Left colon (tissue), 2 donors: ENCODE data around the gene CHRNB2. TPM values are rescaled to one million over a fixed set of nuclear protein-coding genes. Genes with fewer than 3 reads are reported as not detected.

ENCODE experiments used
- ATAC-seq: fragments of 200-7000 bp; cut with Tn5 transposase; one replicate; pipeline ENCODE4 v1.9.1; 2020; ENCODE audit warnings: mild to moderate bottlenecking, moderate library complexity
- DNase-seq, 2 donors: peaks; one replicate each; pipeline ENCODE4 v3.0.0-alpha.2; 2020
- intact Hi-C, 2 donors: fragments of 100-400 bp; cut with DNase I in 1 of 2; cut with micrococcal nuclease in 1 of 2; formaldehyde crosslinking; loops; one replicate each; pipeline versions ENCODE4 v1.11.2 to v1.14.0; 2022; cut with DNase I, micrococcal nuclease
- total RNA-seq, 2 donors: library from RNA; stranded (reverse); fragmentation: NEBNext Ultra II Directional; extraction: Animal tissue kit (Norgen Biotek cat#: 25700); gene quantifications; one replicate each; pipeline ENCODE4 v1.2.1, GENCODE V29; 2021
- donor health status: DM: no; HTN: no; CAD: no.
- donor health status: DM: yes; HTN: yes; CAD: no.

The CHRNB2 gene
- total RNA-seq, 2 donors from 2014 or later, result 0.15 to 0.31 TPM

DNA sequence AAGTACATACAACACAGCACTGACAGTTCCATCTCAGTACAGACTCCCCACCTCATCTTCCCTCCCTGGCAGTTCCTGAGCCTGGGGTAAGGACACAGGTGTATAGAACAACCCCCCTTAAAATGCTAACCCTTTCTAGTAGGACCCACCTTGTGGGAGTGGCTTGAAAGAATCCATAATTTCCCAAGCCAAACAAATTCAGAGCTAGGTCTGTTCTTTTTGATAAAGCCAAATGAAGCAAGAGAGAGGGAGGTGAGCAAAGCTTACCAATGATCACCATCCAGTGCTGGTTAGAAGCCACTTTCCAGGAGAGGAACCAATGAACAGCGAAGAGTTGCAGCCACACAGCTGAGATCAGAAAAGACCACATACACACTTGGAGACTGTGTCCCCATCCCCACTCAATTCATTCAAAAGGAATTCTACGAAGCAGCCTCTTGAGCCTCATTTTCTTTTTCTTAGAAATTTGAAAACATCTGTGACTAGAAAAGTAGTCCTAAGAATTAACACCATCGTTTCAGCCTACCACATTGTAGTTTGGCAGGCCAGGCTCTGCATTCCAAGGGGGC, 18.3 kb upstream of the CHRNB2 start:
- intact Hi-C loops, result loop anchor here in 1 of 2 donors (10.0 kb wide), 1 partner anchor 64 kb away; no protein-coding TSS in a partner anchor
- no peak for ATAC-seq

DNA sequence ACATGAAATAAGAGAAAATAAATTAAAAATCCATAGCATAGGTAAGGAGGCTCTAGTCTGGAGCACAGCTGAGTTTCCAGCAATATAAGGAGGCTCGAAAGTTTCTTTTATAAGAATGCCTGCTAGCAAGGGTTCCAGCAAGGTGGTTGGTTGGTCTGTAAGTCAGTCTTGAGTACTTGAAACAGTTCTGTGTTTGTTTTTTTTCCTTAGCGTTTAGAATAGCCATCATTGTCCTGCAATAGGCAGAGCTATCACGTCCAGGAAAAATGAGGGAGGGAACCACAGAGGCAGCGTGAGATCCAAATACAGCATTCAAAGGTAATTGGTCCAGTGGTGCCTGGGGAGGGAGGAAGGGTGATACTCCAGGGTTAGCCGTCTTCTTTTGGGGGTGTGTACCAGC, 17.5 kb upstream of the CHRNB2 start:
- DNase-seq, result no peak
- ATAC-seq, result no peak
- intact Hi-C loops, result no loop called here

More for the DNA sequence above, 18.3 kb upstream of the CHRNB2 start:
- DNase-seq, result no peak

DNA sequence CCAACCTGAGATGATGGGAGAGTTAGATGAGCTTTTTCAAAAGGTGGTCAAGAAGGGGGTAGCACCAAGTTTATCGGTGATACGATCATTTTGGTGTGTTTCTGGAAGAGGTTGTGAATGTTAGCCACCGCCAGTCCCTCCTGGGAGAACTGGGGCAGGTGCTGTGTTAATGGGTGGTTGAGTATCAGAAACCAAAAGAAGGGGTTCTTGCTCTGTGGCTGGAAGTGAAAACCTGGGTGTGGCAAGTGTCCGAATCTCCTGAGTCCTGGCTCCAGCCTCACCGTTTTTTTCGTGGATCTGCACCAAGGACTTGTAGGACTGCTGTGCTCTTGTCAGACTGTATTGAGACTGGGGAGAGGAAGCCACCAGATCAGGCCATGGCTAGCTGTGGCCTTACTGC, 16.9 kb upstream of the CHRNB2 start:
- DNase-seq, result no peak
- intact Hi-C loops, result no loop called here
- ATAC-seq, result no peak

DNA sequence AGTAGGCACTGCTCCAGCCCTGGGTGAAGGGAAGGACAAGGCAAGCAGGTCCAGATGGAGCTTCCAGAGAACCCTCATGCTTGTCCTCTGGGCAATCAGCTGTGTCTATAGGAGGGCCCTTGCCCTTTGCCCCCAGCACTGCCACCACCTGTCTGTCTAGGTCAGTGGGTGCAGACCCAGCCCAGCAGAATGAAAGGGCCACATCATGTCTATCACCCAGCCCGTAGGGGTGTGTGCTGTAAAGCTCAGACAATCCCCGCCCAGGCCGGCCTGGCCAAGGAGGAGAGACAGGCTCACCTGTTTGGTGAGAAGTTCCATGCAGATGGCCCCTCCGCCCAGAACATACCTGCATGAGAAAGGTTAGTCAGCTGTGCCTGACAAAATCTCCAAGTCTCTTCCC, 16.1 kb upstream of the CHRNB2 start:
- peak; percentile 76 for ATAC-seq
- intact Hi-C loops, result no loop called here
- DNase-seq, result peak in 1 of 2 donors; percentile 25

DNA sequence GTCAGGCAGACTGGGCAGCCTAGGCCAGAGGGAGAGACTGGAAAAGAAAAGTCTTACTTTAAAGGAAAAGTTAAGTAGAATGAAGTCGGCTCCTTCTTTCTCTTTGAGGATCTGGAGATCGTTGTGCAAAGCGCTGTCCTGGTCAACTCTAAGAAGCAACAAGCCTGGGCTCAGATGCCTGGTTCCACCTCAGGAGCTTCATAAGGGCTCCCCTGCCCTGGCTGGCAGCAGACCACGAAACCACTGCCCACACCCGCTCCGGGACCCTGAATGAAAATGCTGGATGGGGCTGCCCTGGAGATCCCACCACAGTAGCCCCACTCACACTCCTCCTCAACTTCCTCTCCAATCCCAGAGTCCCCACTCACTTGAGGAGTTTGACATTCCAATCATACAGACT, 15.5 kb upstream of the CHRNB2 start:
- DNase-seq (no peak), ATAC-seq (no peak)
- intact Hi-C loops, result no loop called here

DNA sequence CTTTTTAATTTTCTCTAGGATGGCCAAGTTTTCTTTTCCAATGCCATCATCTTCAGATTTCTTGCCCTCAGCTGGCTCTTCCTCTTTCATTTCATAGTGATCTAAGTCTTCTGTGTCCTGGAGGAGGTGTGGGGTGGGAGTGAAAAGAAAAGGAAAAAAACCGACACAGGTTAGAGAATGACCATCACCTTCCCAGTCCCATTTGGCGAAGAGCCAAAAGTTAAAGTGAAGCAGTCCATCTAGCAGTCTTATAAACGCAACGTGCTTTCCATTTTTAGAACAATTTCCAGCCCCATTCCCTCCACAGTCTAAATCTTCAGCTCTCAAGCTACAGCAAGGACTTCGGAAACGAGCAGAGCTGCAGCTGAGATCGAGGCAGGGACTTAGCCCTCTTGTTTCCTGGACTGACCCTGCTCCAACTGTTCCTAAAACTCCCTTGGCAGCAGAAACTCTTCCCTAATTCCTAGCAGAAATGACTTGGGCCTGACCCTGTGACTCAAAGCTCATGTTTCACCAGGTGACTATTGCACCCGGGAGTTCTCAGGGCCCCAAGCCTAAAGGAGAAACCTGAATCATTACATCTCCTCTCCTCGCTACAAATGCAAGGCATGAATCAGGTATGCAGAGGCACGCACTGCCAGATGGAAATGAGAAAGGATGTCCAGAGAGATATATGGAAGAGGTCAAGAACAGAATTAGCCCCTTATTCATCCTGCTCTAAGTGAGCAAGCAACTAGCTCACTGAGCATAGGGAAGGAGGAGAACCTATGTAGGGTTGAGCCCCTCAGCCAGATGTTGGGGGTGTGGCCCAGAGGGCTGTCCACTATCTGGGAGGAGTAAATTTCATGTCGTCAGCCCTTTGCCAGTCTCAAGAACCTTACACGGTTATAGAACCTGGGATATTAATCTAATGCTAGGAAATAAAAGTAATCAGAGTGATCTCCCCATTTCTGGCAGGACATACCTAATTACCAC, 14.2 kb upstream of the CHRNB2 start:
- DNase-seq (no peak), ATAC-seq (no peak)
- intact Hi-C loops, result no loop called here

DNA sequence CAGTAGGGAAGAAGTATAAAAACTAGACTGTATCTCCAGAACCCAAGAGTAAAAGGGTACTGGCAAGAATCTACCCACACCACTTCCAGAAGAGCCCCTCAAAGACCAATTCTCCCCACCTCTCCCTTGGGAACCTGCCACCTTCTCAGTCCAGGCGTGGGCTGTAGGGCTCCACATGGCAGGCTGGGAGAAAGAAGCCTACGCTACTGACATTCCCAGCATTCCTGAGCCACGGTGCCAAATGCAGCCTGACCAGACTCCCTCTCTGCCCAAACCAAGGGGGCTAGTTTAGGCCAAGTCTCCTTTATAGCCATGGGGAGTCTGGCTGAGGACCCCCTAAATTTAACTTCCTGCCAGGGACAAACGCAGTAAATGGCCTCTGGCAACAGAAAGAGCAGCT, 11.2 kb upstream of the CHRNB2 start:
- intact Hi-C loops, result no loop called here
- ATAC-seq (no peak), DNase-seq (no peak)

DNA sequence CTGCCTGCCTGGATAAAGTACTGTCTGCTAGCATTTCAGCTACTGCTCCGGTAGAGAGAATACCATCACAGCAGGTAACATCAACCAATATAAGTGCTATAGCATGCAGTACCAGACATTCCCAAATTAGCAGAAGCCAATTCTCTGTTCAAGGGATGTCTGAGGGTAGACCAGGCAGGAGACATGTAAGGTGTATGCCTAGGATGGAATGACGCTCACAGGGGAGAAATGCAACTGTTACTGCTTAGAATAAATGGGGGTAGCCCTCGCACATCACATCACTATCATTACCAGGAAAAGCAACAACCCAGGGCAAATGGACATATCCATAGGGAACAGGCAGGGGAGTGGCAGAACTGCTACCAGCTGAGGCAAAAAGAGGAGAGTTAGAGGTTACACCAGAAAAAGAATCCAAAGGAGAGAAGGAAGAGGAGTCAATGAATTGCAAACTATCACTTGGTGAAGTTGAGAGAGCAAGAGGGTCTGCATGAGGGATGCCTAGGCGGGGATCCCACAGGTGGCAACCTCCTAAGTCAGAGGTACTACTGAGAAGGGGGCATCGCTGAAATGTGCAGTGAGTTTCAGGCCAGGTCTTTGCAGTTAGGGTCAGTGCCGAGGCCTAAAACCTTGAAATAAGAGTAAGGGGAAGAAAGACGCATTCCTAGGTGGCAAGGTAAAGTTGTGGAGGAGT, 10.2 kb upstream of the CHRNB2 start:
- ATAC-seq, result no peak
- no peak for DNase-seq
- intact Hi-C loops, result no loop called here

DNA sequence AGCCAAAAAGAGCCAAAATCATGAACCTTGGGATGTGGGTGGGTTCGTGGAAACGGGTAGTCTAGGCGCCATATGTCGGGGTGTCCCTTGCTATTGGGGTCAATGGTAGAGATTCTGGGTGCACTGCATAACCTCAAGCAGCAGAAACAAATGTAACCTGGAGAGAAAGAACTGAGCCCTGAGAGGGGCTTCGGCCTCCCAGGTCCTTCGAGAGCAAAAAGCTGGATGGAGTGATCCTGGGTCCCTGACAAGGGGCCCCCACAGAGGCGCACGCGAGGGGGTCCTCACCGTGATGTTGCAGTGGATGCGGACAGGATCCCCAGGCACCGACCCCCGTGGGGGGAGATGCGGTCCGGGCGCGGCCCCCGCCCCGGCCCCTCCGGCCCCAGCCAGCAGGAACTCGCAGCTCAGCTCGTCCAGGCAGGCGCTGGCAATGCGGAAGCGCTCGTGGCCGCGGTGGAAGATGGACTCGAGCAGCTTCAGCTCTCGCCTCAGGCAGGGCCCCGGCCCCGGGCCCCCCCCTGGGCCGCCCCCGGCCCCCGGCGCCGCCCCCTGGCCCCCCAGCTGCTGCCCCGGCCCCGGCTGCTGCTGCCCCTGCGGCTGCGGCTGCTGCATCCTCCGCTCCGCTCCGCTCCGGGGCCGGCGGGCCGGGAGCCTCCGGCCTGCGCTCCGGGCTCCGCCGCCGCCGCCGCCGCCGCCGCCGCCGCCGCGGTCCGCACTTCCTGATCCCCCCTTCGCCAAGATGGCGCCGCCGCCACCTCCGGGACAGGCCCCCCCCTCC, 9.4 kb upstream of the CHRNB2 start, which contains the start of gene UBE2Q1:
Gene UBE2Q1 (minus strand): TSS at position 724 of the 781 bp plus-strand sequence. CDS start 109 bp downstream, at position 615.
- intact Hi-C loops, result no loop called here
- DNase-seq (peak; percentile 42 to 71), ATAC-seq (no peak)

DNA sequence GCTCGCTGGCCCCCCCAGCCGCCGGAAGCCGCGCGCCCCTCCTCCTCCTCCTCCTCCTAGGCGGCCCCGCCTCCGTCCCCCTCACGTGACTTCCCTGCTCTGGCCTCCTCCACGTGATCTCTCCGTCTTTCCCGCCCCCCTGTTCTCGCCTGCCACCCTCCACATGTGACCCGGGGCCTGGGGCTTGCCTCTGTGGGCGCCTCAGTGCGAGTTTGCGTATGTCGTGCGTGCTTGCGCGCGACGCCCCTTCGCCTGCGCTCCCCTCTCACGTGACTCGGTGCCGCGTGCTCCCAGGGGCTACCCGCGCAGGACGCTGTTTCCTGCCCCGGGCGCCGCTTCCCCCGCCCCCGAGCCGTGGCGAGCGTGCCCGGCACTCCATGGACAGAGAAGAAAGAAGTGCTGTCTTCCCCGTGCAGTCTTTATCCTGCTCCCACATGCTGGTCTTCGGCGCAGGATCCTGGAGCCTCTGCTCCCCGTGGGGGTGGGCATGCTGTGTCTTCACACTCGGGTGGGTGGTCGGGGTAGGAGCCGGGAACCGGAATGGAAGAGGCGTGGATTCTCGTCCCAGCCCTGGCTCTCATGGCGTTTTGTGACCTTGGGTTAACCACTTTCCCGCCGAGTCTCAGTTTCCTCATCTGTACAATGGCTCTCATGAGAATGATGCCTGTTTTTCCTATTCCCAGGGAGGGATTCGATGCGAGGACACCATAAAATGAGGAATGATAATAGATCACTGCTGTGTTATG, 8.7 kb upstream of the CHRNB2 start:
- ATAC-seq (peak; percentile 91), DNase-seq (peak; percentile 99 to 100)

DNA sequence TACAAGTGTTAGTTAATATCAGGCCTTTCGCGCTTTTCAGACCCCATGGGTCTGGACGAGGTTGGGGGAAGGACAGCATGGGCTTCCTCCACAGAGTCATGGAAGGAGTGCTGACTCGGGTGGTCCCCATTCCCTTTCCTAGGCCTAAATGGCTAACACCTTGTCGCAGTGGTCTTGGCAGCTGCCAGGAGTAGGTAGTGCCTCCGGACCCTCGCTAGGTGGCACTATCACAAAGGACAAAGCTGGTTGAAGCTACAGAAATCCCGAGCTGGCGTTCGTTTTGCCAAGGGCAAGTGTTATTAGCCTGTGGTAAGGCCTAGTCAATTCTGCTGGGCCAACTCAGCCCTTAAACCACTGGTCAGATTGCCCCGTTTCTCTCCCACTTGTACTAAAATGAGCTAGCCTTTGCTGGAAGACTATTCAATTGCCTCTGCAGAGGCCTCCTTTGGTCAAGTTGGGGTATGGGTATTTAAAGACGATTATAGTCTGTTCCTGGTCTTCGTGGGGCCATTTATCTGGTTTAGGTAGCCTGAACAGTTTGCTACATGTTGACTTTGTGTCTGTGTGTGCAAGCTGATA, 8.0 kb upstream of the CHRNB2 start:
- peak; percentile 82 to 90 for DNase-seq
- intact Hi-C loops, result loop anchor here in 1 of 2 donors (5.0 kb wide), 1 partner anchor 318 kb away; no protein-coding TSS in a partner anchor
- ATAC-seq, result peak; percentile 70

More for the DNA sequence above, 8.7 kb upstream of the CHRNB2 start:
- intact Hi-C loops, result no loop called here

DNA sequence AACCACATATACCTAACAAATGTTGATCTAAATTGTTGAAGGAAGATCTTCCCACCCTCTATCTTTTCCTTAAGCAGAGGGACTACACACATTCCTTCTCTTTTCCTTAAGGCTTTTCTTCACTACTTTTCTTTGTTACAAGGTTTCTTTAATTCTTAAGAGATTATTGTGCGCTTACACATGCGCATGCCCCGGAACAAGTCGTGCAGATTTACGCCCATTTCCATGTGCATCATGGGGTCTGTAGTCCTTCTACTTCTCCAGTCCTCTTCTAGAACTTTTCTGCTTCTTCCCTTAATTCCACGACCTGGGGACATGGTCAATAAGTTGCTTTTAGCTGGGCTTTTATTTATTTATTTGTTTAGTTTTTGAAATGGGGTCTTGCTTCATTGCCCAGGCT, 1.7 kb upstream of the CHRNB2 start:
- no peak for DNase-seq
- intact Hi-C loops, result no loop called here
- no peak for ATAC-seq

DNA sequence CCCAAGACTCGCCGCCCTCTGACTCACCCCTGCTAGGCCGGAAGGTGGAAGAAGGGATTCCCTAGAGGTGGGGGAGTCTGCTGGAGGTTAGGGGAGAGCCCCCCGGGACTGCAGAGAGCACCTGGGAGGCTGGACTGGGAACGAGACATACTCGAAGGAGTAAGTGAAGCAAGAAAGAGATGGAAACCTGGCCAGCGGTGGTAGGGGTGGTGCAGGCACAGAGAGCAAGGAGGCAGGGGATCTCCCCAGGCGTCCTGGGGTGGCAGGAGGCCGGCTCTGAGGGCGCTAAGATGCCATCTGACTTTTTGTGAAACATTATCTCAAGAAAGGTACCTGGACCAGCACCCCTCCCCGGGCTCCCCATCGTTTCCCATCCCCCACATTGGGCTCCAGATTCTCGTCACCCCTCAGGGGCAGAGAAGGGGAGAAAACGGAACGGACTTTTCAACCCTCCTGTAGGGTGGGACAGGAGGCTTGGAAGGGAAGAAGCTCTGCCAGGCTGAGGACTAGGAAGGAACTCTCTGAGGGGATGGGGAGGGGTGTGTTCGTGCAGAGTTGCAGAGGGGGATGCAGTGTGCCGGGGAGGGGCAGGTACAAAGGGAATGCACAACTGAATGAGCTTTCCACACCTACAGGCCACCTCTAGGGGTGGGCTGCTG, 708 bp downstream of the CHRNB2 start:
- ATAC-seq (no peak), DNase-seq (no peak)
- intact Hi-C loops, result no loop called here

DNA sequence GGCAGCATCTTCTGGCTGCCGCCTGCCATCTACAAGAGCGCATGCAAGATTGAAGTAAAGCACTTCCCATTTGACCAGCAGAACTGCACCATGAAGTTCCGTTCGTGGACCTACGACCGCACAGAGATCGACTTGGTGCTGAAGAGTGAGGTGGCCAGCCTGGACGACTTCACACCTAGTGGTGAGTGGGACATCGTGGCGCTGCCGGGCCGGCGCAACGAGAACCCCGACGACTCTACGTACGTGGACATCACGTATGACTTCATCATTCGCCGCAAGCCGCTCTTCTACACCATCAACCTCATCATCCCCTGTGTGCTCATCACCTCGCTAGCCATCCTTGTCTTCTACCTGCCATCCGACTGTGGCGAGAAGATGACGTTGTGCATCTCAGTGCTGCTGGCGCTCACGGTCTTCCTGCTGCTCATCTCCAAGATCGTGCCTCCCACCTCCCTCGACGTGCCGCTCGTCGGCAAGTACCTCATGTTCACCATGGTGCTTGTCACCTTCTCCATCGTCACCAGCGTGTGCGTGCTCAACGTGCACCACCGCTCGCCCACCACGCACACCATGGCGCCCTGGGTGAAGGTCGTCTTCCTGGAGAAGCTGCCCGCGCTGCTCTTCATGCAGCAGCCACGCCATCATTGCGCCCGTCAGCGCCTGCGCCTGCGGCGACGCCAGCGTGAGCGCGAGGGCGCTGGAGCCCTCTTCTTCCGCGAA, 3.8 kb downstream of the CHRNB2 start:
- DNase-seq (no peak), ATAC-seq (no peak)
- intact Hi-C loops, result no loop called here

DNA sequence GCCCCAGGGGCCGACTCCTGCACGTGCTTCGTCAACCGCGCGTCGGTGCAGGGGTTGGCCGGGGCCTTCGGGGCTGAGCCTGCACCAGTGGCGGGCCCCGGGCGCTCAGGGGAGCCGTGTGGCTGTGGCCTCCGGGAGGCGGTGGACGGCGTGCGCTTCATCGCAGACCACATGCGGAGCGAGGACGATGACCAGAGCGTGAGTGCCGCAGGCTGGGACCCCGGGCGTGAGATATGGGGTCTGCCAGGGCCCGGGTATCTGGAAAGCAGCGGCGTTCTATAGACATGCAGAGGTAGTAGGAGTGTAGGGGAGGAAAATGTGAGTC, 4.3 kb downstream of the CHRNB2 start:
- intact Hi-C loops, result no loop called here
- DNase-seq (no peak), ATAC-seq (no peak)

DNA sequence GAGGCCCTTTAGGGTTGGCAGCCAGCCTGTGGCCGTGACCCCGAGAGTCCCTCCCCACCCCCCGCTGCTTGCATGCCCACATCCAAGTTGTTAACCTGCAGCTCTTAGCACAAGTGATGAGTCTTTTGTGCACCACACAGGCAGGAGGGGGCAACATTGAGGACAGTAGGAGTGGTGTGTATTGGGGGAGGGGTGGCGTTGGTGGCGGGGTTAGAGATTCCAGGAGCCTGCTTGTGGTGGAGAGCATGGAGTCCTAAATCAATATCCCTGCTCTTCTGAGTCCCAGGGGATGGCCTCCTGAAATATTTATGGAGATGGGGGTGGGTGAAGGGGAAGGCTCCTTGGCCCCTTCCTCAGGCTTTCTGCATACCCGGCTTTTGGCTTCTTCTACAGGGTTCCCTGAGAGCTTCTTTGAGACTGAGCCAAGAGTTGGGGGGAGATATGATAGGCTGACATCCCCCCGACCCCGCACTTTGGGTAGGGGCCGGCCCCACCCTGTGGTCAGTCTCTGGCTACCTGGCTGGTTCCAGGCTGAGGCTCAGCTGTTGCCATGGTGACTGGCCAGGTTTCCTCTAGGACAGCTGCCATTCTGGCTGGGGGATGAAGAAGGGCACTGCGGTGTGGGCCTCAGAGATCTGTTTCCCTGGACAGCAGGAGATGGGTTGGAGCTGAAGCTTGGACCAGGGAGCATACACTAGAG, 5.0 kb downstream of the CHRNB2 start:
- ATAC-seq (no peak), DNase-seq (no peak)
- intact Hi-C loops, result no loop called here
